Adrenal gland (tissue), 5 donors: ENCODE data around the gene MED12L.

Source experiments
- POLR2A ChIP-seq, 2 donors: fragments of 450-650 bp; IDR thresholded peaks; one replicate each; pipeline ENCODE4 v1.6.1; 2017; ENCODE audit warnings: antibody characterized with exemption in 2 of 2, mild to moderate bottlenecking in 2 of 2, moderate library complexity in 1 of 2
- TF ChIP-seq, protein P1 (sequence below), 6 experiments: fragments of 450-650 bp in 4 of 6; fragments of 200-600 bp in 2 of 6; sonication (generic) in 1 of 6; IDR thresholded peaks; 1 replicate in 5 of 6; 2 replicates in 1 of 6; pipeline versions ENCODE4 v1.5.1 to v1.8.0; 2016 to 2021; ENCODE audit warnings: antibody characterized with exemption in 6 of 6, mild to moderate bottlenecking in 2 of 6, moderate library complexity in 1 of 6
- donor health status: DM: no; HTN: no; CAD: no.

DNA sequence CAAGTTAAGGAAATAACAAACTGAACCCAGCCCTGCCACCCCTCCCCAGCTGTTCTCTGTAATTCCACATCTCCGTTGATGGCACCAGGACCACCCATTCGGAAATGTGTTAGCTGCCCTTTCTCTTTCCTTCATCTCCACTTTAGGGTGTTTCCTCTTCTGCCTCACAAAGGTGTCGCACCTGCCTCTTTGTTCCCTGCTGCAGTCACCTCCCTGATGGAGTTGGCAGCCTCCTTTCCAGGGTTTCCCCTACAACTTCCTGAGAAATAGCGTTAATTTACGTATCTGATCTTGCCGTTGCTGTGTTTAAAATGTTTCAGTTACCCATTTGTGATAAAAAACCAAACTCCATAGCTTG, 60.2 kb downstream of the MED12L start:
- TF ChIP-seq, protein P1, sequence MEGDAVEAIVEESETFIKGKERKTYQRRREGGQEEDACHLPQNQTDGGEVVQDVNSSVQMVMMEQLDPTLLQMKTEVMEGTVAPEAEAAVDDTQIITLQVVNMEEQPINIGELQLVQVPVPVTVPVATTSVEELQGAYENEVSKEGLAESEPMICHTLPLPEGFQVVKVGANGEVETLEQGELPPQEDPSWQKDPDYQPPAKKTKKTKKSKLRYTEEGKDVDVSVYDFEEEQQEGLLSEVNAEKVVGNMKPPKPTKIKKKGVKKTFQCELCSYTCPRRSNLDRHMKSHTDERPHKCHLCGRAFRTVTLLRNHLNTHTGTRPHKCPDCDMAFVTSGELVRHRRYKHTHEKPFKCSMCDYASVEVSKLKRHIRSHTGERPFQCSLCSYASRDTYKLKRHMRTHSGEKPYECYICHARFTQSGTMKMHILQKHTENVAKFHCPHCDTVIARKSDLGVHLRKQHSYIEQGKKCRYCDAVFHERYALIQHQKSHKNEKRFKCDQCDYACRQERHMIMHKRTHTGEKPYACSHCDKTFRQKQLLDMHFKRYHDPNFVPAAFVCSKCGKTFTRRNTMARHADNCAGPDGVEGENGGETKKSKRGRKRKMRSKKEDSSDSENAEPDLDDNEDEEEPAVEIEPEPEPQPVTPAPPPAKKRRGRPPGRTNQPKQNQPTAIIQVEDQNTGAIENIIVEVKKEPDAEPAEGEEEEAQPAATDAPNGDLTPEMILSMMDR (IDR thresholded peaks at IDR 0.05): no peak
- TF ChIP-seq POLR2A (IDR thresholded peaks at IDR 0.05): no peak
